Testis (tissue), 3 donors: ENCODE results near the gene CDH2. TPM values are rescaled to one million over a fixed set of nuclear protein-coding genes. Genes with fewer than 3 reads are reported as not detected.

Source experiments
- DNase-seq: peaks from one replicate; pipeline ENCODE4 v3.0.0-alpha.2; 2019
- H3K27ac ChIP-seq, 2 donors: fragments of 200-600 bp; sonication (generic); one replicate each; pipeline ENCODE4 v1.5.1; 2019
- H3K27me3 ChIP-seq: fragments of 200-600 bp; sonication (generic); one replicate; pipeline ENCODE4 v1.5.1; 2019
- H3K36me3 ChIP-seq: fragments of 200-600 bp; sonication (generic); one replicate; pipeline ENCODE4 v1.5.1; 2017; ENCODE audit warnings: low read depth; ENCODE audit errors: missing control alignments
- H3K4me1 ChIP-seq: fragments of 200-600 bp; sonication (generic); one replicate; pipeline ENCODE4 v1.5.1; 2019
- H3K4me3 ChIP-seq, 2 donors: fragments of 200-600 bp; sonication (generic); one replicate each; pipeline ENCODE4 v1.5.1; 2017 to 2019
- H3K9me3 ChIP-seq: fragments of 200-600 bp; sonication (generic); one replicate; pipeline ENCODE4 v1.5.1; 2017
- POLR2A ChIP-seq: fragments of 450-650 bp; IDR thresholded peaks from one replicate; pipeline ENCODE4 v1.6.1; 2017; ENCODE audit warnings: antibody characterized with exemption, mild to moderate bottlenecking, moderate library complexity
- WGBS, 2 donors: methylation state at CpG; one replicate each; pipeline ENCODE4 v1.1.5; 2018; 5-methylcytosine and 5-hydroxymethylcytosine counted together
- intact Hi-C: fragments of 100-400 bp; cut with DNase I; formaldehyde crosslinking; loops from one replicate; pipeline ENCODE4 v1.15.1; 2023; ENCODE audit warnings: low total_unique reads
- polyA plus RNA-seq: library from polyadenylated mRNA; stranded (reverse); fragments of 350-450 nt; fragmentation: Illumina TruSeq; extraction: RNeasy Lipid Tissue Mini Kit (QIAGEN cat#74804); gene quantifications from one replicate; pipeline ENCODE4 v1.2.3, GENCODE V29; 2014; ENCODE audit warnings: low read depth, low replicate concordance; ENCODE audit not compliant: insufficient read depth
- total RNA-seq, 2 donors: library from RNA; depleted of rRNA; stranded (reverse); fragments of >200 nt; gene quantifications; one replicate each; pipeline ENCODE4 v1.2.3, GENCODE V29; 2016
- TF ChIP-seq, protein P1 (sequence below), 3 experiments: fragments of 450-650 bp in 2 of 3; fragments of 200-600 bp in 1 of 3; sonication (generic) in 1 of 3; IDR thresholded peaks; one replicate each; pipeline ENCODE4 v1.5.1; 2016 to 2019; ENCODE audit warnings: antibody characterized with exemption in 3 of 3, mild to moderate bottlenecking in 2 of 3, moderate library complexity in 1 of 3

CDH2 gene
- total and polyA plus RNA-seq, 3 donors from 2014 or later = 98.6 to 165 (median 128) TPM

DNA sequence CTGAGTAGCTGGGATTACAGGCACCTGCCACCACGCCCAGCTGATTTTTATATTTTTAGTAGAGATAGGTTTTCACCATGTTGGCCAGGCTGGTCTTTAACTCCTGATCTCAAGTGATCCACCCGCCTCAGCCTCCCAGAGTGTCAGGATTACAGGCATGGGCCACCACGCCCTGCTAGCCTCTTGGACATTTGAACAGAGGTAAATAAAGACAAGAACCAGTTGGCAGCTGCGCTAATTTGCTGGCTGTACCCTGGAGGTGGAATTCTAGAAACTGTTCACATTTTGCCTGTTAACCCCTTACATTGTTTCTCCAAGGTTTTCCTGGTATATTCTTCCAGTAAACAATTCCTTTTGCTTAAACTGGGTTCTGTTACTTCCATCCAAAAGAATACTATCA lies 132.9 kb downstream of the CDH2 start:
- Histone ChIP-seq H3K4me1 (peaks cover 4% of the 10 kb centered on the region), H3K9me3 (no peaks in the 10 kb centered on the region), H3K36me3 (no peaks in the 10 kb centered on the region), H3K27me3 (no peaks in the 10 kb centered on the region), H3K27ac (no peak overlapping the region), H3K4me3 (no peak overlapping the region)
- TF ChIP-seq, protein P1, sequence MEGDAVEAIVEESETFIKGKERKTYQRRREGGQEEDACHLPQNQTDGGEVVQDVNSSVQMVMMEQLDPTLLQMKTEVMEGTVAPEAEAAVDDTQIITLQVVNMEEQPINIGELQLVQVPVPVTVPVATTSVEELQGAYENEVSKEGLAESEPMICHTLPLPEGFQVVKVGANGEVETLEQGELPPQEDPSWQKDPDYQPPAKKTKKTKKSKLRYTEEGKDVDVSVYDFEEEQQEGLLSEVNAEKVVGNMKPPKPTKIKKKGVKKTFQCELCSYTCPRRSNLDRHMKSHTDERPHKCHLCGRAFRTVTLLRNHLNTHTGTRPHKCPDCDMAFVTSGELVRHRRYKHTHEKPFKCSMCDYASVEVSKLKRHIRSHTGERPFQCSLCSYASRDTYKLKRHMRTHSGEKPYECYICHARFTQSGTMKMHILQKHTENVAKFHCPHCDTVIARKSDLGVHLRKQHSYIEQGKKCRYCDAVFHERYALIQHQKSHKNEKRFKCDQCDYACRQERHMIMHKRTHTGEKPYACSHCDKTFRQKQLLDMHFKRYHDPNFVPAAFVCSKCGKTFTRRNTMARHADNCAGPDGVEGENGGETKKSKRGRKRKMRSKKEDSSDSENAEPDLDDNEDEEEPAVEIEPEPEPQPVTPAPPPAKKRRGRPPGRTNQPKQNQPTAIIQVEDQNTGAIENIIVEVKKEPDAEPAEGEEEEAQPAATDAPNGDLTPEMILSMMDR (IDR thresholded peaks at IDR 0.05) = no peak
- TF ChIP-seq POLR2A = no peak
- DNase-seq = no peak
- 95 to 99% methylated on average over 4 of the region's 4 CpGs for WGBS, 2 donors
- intact Hi-C loops = no loop called here

DNA sequence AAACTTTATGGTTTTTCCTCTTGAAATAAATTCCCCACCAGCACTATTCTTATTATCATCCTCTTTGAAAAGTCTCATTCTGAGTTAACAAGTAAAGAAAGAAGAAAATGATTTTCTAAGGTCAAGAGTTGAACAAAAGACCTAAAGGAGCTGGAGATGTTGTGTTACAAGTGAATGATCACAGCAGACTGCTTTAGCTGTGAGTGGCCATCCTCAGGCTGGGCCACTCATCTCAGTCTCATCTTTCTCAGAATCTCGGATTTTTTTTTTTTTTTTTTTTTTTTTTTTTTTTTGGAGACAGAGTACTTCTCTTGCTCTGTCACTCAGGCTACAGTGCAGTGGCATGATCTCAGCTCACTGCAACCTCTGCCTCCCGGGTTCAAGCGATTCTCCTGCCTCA lies 133.3 kb downstream of the CDH2 start:
- peaks cover 4% of the 10 kb centered on the region for H3K4me1 ChIP-seq
- intact Hi-C loops = no loop called here
- no peaks in the 10 kb centered on the region for H3K27me3 ChIP-seq
- no peak for DNase-seq
- no peak overlapping the region for H3K4me3 ChIP-seq
- no peaks in the 10 kb centered on the region for H3K9me3 ChIP-seq
- 88 to 94% methylated on average over 3 of the region's 3 CpGs for WGBS, 2 donors
- H3K27ac ChIP-seq = no peak overlapping the region
- H3K36me3 ChIP-seq = no peaks in the 10 kb centered on the region
- no peak for TF ChIP-seq POLR2A
- TF ChIP-seq, protein P1 (IDR thresholded peaks at IDR 0.05) = no peak

DNA sequence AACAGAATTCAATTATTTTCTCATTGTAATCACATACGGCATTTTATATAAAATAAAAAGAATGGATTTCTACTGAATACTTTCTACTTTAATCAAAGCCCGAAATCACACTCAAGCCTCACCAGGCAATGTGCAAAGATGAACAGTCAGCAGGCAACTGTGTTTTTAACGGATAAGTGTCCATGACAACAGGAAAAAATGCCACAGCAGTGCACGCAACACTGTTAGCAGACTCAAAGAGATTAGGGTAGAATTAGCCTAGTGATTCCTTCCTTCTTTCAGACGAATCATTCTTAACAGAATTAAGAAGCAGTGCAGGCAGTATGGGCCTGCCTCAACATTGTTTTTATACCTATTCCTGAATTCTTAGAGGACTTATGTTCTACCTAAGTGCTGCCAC lies 135.6 kb downstream of the CDH2 start:
- Histone ChIP-seq H3K4me1 (no peaks in the 10 kb centered on the region), H3K27ac (no peak overlapping the region), H3K9me3 (no peaks in the 10 kb centered on the region), H3K4me3 (no peak overlapping the region), H3K36me3 (no peaks in the 10 kb centered on the region), H3K27me3 (no peaks in the 10 kb centered on the region)
- intact Hi-C loops = no loop called here
- DNase-seq = no peak
- WGBS, 2 donors = 68 to 72% methylated on average over 5 of the region's 5 CpGs
- TF ChIP-seq POLR2A = no peak
- TF ChIP-seq, protein P1 (IDR thresholded peaks at IDR 0.05) = no peak

DNA sequence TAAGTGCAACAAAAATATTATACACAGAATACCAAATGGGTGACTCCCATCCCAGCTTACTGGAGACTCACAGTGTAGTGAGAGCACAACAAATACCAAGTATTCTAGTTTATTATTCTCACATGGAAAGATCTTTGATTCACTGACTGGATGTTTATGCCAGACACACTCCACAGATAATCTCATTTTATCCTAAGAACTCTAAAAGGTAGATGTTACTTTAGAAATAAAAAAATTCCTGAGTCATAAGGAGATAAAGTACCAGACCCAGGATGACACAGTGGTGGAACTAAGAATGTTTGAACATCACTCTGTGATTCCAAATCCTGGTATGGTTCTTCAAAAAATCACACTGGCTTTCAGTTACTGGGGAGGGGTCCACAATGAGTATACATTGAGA lies 136.2 kb downstream of the CDH2 start:
- TF ChIP-seq, protein P1 (IDR thresholded peaks at IDR 0.05) = no peak
- no peak for TF ChIP-seq POLR2A
- no peaks in the 10 kb centered on the region for H3K4me1 ChIP-seq
- no peak overlapping the region for H3K27ac ChIP-seq
- no peaks in the 10 kb centered on the region for H3K9me3 ChIP-seq
- DNase-seq = no peak
- intact Hi-C loops = no loop called here
- no peaks in the 10 kb centered on the region for H3K36me3 ChIP-seq
- H3K27me3 ChIP-seq = no peaks in the 10 kb centered on the region
- H3K4me3 ChIP-seq = no peak overlapping the region

DNA sequence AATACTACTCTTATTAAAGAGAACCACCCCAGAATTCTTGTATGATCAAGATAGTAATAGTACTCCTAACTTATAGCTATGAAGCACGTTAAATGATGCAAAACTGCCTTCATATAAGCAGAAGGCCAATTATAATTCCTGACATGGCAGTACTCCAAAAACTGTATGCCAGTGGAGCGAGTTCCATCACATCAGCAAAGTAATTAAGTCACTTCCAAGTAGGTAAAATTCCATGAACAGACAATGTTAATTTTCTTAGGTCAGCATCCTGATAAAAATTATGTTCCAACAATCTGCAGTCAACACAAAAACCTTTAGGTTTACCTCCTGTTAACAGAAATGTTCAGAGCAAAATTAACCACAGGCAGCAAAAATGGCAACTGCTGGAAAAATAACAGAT lies 136.7 kb downstream of the CDH2 start:
- 80 to 85% methylated on average over 2 of the region's 2 CpGs for WGBS, 2 donors
- Histone ChIP-seq H3K9me3 (no peaks in the 10 kb centered on the region), H3K27ac (no peak overlapping the region), H3K4me1 (no peaks in the 10 kb centered on the region), H3K27me3 (no peaks in the 10 kb centered on the region), H3K36me3 (no peaks in the 10 kb centered on the region), H3K4me3 (no peak overlapping the region)
- no peak for TF ChIP-seq POLR2A
- TF ChIP-seq, protein P1 (IDR thresholded peaks at IDR 0.05) = no peak
- no peak for DNase-seq
- intact Hi-C loops = no loop called here
